NCI-H2171 (cell line): ENCODE data around the gene MUC4.
"Not testable (repeated sequence)": the region's sequence is repeated elsewhere in the genome, so short reads cannot be mapped to it uniquely, and the experiment has no call there.

ENCODE experiments used
- DNase-seq: peaks from one replicate; lab custom pipeline; 2025; lab: John Stamatoyannopoulos, UW

MUC4 gene

GRCh38 chr3:195788711-195789581, 22.8 kb downstream of the MUC4 start:
- no peak for DNase-seq

- not testable (repeated sequence) for DNase-seq
These were observed 25.8 kb downstream of the MUC4 start for GRCh38 chr3:195785781-195786405.

- not testable (repeated sequence) for DNase-seq
These were observed 27.7 kb downstream of the MUC4 start for GRCh38 chr3:195784031-195784430.

- DNase-seq: not testable (repeated sequence)
These were observed 30.5 kb downstream of the MUC4 start for GRCh38 chr3:195781236-195781635.

- no peak for DNase-seq
These were observed 33.8 kb downstream of the MUC4 start for GRCh38 chr3:195777975-195778374.

- DNase-seq: no peak
These were observed 36.8 kb downstream of the MUC4 start for GRCh38 chr3:195774917-195775316.

GRCh38 chr3:195773956-195774537, 37.7 kb downstream of the MUC4 start:
- no peak for DNase-seq

GRCh38 chr3:195771646-195772300, 40.0 kb downstream of the MUC4 start:
- DNase-seq: no peak

- not testable (repeated sequence) for DNase-seq
These were observed 40.7 kb downstream of the MUC4 start for GRCh38 chr3:195770841-195771645.

- no peak for DNase-seq
These were observed 41.5 kb downstream of the MUC4 start for GRCh38 chr3:195770081-195770840.

- no peak for DNase-seq
These were observed 42.2 kb downstream of the MUC4 start for GRCh38 chr3:195769551-195769950.

- DNase-seq: peak; percentile 9
These were observed 42.9 kb downstream of the MUC4 start for GRCh38 chr3:195768831-195769303.

GRCh38 chr3:195768414-195768813, 43.3 kb downstream of the MUC4 start:
- no peak for DNase-seq

- no peak for DNase-seq
These were observed 43.9 kb downstream of the MUC4 start for GRCh38 chr3:195767792-195768191.

GRCh38 chr3:195766671-195767070, 45.1 kb downstream of the MUC4 start:
- DNase-seq: no peak

- no peak for DNase-seq
These were observed 46.6 kb downstream of the MUC4 start for GRCh38 chr3:195764961-195765706.

GRCh38 chr3:195763843-195764825, 47.6 kb downstream of the MUC4 start:
- no peak for DNase-seq

- no peak for DNase-seq
These were observed 48.5 kb downstream of the MUC4 start for GRCh38 chr3:195763076-195763830.
